Coronary artery (tissue), 2 donors: ENCODE results near the gene LCP1.
"Not testable (repeated sequence)": the region's sequence is repeated elsewhere in the genome, so short reads cannot be mapped to it uniquely, and the experiment has no call there.

Experiments used
- DNase-seq: peaks from one replicate; pipeline ENCODE4 v3.0.0-alpha.2; 2017; ENCODE audit warnings: low spot score
- H3K27ac ChIP-seq, 2 donors: fragments of 200-600 bp; sonication (generic); one replicate each; pipeline ENCODE4 v1.5.1; 2016 to 2019
- H3K4me3 ChIP-seq: fragments of 200-600 bp; sonication (generic); 2 replicates; pipeline ENCODE4 v1.5.1; 2016; ENCODE audit warnings: mild to moderate bottlenecking, moderate library complexity
- TF ChIP-seq, protein P1 (sequence below): fragments of 200-600 bp; sonication (generic); IDR thresholded peaks from one replicate; pipeline ENCODE4 v1.5.1; 2019; ENCODE audit warnings: antibody characterized with exemption

The LCP1 gene

DNA sequence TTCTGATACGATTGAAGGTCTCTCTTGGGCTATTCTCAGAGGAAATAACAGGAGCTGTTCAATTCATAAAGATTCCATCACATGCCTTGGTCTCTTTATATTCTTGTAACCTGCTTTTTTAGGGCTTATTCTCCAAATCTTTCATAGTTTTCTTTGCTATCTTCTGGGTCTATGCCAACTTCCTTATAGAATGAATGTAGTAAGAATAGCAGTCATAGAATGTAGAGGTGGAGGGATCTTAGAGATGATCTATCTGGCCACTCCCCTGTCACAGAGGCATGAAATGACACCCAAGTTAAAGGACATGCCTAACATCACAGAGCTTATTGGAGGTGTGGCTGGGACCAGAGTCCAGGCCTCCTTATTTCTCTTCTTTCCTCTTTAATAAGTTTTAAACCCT, 13.2 kb downstream of the LCP1 start:
- TF ChIP-seq, protein P1, sequence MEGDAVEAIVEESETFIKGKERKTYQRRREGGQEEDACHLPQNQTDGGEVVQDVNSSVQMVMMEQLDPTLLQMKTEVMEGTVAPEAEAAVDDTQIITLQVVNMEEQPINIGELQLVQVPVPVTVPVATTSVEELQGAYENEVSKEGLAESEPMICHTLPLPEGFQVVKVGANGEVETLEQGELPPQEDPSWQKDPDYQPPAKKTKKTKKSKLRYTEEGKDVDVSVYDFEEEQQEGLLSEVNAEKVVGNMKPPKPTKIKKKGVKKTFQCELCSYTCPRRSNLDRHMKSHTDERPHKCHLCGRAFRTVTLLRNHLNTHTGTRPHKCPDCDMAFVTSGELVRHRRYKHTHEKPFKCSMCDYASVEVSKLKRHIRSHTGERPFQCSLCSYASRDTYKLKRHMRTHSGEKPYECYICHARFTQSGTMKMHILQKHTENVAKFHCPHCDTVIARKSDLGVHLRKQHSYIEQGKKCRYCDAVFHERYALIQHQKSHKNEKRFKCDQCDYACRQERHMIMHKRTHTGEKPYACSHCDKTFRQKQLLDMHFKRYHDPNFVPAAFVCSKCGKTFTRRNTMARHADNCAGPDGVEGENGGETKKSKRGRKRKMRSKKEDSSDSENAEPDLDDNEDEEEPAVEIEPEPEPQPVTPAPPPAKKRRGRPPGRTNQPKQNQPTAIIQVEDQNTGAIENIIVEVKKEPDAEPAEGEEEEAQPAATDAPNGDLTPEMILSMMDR = no peak
- DNase-seq = no peak
- Histone ChIP-seq H3K27ac (no peak overlapping the region), H3K4me3 (no peak overlapping the region)

DNA sequence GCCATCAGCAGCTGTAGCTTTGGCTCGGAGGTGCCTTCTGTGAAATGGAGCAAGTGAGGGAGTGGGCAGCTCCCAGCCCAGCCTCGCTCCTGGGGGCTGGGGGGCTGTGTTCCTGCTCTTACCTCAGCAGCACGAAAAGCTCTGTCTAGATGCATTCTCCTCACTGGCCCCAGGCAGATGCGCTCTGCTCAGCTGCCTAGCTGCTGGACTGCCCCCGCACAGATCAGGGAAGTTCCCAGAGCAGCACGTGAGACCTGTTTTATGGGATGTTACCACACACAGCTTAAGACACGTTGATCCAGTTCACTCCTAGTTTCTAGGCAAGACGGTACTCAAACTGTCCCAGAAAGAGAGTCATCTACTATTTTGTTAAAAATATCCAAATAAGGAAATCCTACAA, 13.6 kb downstream of the LCP1 start:
- TF ChIP-seq, protein P1 = no peak
- H3K4me3 ChIP-seq = no peak overlapping the region
- no peak overlapping the region for H3K27ac ChIP-seq
- no peak for DNase-seq

DNA sequence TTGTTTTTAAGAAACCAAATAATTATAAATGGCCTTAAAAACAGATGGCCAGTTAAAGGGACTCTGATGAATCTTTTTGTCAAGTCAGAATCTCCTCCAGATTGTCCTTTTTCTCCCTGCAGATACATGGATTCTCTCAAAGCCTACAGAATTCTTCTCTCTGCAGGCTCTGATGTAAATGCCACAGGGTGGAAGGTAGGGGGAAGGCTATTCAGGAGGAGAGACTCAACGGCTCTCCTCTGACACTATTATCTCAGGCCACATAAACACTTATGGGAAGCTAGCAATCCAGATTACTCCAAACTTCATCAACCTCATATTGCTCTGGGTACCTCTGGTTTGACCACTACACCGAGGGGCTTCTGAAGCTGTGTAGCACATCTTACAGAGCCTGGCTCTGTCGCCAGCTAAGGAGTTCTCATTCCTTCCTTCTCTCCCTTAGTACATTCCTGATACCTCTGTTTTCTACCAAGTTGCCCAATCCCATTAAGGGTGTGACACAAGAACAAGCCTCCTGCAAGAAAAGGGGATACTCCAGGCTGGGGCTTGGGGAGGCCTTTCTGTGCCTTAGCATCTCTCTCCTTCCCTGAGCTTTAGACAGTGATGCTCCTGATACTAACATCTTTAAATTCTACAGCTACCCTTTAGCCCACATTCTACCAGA, 14.9 kb downstream of the LCP1 start:
- TF ChIP-seq, protein P1 = no peak
- no peak overlapping the region for H3K27ac ChIP-seq
- no peak for DNase-seq
- no peak overlapping the region for H3K4me3 ChIP-seq

DNA sequence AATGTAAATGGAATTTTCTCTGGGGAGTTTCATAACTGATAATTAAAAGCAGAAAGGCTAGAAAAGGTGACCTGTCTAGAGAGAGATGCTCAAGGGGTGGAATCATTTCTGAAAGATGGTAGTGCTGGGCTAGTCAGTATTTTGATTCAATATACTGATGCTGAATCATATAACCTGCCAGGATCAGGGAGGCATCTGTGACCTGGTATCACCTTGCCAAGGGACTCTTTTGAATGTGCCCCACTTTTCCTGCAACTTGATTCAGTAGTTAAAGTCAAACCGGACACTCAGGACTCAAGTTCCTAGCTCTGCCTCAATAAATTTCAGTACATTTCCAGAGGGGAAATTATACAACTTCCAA, 15.8 kb downstream of the LCP1 start:
- no peak for DNase-seq
- Histone ChIP-seq H3K27ac (no peak overlapping the region), H3K4me3 (no peak overlapping the region)
- TF ChIP-seq, protein P1 = no peak

DNA sequence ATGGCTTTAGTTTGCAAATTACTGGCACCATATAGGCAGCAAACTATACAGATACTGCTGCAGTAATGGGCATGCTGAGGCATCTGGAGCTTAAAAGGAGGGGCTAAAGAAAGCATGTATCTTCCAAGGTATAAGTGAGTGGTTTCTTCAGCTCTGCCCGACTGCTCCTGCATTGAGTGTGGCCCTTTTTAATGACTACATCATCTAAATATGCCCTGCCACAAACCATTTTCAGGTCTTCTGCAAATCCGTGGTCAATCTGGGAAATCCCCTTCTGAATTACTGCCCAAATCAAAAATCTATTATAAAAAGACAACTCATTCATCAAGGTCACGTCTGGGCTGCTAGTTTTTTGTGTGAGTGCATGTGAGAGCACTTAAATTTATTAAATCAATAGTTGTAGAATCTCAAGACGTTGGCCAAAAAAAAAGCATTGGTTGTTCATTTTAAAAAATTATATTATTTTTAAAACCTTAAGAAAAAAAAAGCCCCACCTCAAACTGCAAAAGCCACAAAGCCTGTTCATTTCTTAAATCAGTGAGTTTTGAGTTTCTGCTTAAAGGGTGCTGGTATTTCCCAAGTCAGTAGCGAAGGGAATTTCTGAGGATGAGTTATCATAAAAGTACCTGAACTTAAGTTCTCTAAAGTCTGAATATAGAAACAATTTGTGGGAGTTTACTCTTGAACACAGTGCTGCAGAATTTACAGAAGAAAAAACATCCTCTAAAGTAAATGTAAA, 16.3 kb downstream of the LCP1 start:
- H3K27ac ChIP-seq = no peak overlapping the region
- no peak overlapping the region for H3K4me3 ChIP-seq
- TF ChIP-seq, protein P1 = no peak
- DNase-seq = no peak

DNA sequence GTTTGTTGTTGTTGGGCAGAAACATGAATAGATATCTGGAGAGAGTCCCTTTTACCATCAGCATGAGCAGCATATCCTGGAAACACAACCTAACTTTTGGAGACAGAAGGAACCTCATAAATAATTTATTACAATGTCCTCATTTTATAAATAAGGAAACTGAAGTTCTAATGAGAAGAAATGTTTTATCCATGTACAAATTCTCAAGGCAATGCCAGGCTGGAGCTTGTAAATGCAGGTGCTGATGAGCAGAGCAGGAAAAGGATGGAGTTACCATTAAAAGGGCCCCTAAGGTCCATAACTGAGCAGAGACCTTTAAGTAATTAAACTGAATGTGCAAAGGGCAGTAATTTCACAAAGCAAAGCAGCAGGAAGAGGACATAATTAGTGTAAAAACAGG, 17.3 kb downstream of the LCP1 start:
- TF ChIP-seq, protein P1 = no peak
- no peak for DNase-seq
- Histone ChIP-seq H3K4me3 (no peak overlapping the region), H3K27ac (no peak overlapping the region)

DNA sequence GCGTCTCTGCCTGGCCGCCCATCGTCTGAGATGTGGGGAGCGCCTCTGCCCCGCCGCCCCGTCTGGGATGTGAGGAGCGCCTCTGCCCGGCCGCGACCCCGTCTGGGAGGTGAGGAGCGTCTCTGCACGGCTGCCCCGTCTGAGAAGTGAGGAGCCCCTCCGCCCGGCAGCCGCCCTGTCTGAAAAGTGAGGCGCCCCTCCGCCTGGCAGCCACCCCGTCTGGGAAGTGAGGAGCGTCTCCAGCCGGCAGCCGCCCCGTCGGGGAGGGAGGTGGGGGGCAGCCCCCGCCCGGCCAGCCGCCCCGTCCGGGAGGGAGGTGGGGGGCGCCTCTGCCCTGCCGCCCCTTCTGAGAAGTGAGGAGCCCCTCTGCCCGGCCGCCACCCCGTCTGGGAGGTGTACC, 19.2 kb downstream of the LCP1 start:
- not testable (repeated sequence) for H3K4me3 ChIP-seq, H3K27ac ChIP-seq, DNase-seq
